GM12878 (cell line): ENCODE results near the gene GET3. TPM values are rescaled to one million over a fixed set of nuclear protein-coding genes. Genes with fewer than 3 reads are reported as not detected.

Source experiments
- ATAC-seq: fragments of 200-7000 bp; cut with Tn5 transposase; 3 replicates; pipeline ENCODE4 v1.9.1; 2020; ENCODE audit warnings: mild to moderate bottlenecking, moderate library complexity
- BruUV-seq: library from RNA; stranded (reverse); fragments of 400-500 nt; replicated peaks from 2 replicates; lab custom pipeline; 2021; lab: Mats Ljungman, UMichigan
- CTCF ChIA-PET: fragments of 300-600 bp; sonication (Branson Sonifier 250); formaldehyde crosslinking; extraction: SDS; loops from one replicate; lab custom pipeline; 2021; ENCODE audit warnings: inconsistent platforms; lab: Yijun Ruan, JAX
- POLR2A ChIA-PET: fragments of 350-600 bp; formaldehyde crosslinking; extraction: SDS; loops from one replicate; lab custom pipeline; 2021; ENCODE audit warnings: inconsistent platforms; lab: Charles Lee
- RAD21 ChIA-PET: fragments of 300-600 bp; sonication (Branson Sonifier 250); formaldehyde crosslinking; loops from one replicate; lab custom pipeline; 2023; ENCODE audit warnings: antibody characterized with exemption; ENCODE audit not compliant: unreplicated experiment; lab: Charles Lee
- SMC1A ChIA-PET: fragments of 300-600 bp; sonication (Branson Sonifier 250); formaldehyde crosslinking; loops from one replicate; lab custom pipeline; 2023; ENCODE audit not compliant: unreplicated experiment, uncharacterized antibody; lab: Charles Lee
- DNase-seq: peaks from one replicate; pipeline ENCODE4 v3.0.0-alpha.2; 2011; ENCODE audit warnings: low read depth, low spot score
- FAIRE-seq: peaks from 3 replicates; lab custom pipeline; 2011; peaks lifted over from hg19 to GRCh38; lab: Jason Lieb, UNC
- H2AFZ ChIP-seq: 2 replicates; pipeline ENCODE4 v1.6.0; 2011; ENCODE audit warnings: low read depth, low read length, control low read depth; ENCODE audit not compliant: control insufficient read depth
- H3K27ac ChIP-seq: 2 replicates; pipeline ENCODE4 v1.5.1; 2011; ENCODE audit warnings: control low read depth; ENCODE audit not compliant: control insufficient read depth, insufficient read depth
- H3K27me3 ChIP-seq, 2 experiments: replicated peaks in 1 of 2; 2 replicates each; pipeline versions ENCODE4 v1.6.0 to v1.6.1; 2011; ENCODE audit warnings: low read length in 1 of 2; ENCODE audit not compliant: control insufficient read depth in 2 of 2, insufficient read depth in 2 of 2
- H3K36me3 ChIP-seq, 2 experiments: 2 replicates each; pipeline ENCODE4 v1.5.1; 2011; ENCODE audit warnings: low read length in 1 of 2; ENCODE audit not compliant: control insufficient read depth in 2 of 2, insufficient read depth in 2 of 2
- H3K4me1 ChIP-seq: 2 replicates; pipeline ENCODE4 v1.6.1; 2011; ENCODE audit warnings: mild to moderate bottlenecking, low read length, moderate library complexity, mixed read lengths; ENCODE audit not compliant: control insufficient read depth, insufficient read depth
- H3K4me2 ChIP-seq: 2 replicates; pipeline ENCODE4 v1.6.0; 2011; ENCODE audit warnings: control low read depth; ENCODE audit not compliant: control insufficient read depth, insufficient read depth
- H3K4me3 ChIP-seq: fragments of 200-600 bp; sonication (generic); 2 replicates; pipeline ENCODE4 v1.5.1; 2016
- H3K79me2 ChIP-seq: 2 replicates; pipeline ENCODE4 v1.6.0; 2011; ENCODE audit warnings: low read length; ENCODE audit not compliant: control insufficient read depth, insufficient read depth
- H3K9ac ChIP-seq: 2 replicates; pipeline ENCODE4 v1.8.0; 2011; ENCODE audit warnings: low read length, control low read depth, mixed read lengths; ENCODE audit not compliant: control insufficient read depth, insufficient read depth
- H3K9me3 ChIP-seq: replicated peaks from 3 replicates; pipeline ENCODE4 v1.5.1; 2011; ENCODE audit warnings: mild to moderate bottlenecking, low read length; ENCODE audit not compliant: control insufficient read depth, insufficient read depth
- H4K20me1 ChIP-seq: 2 replicates; pipeline ENCODE4 v1.6.0; 2011; ENCODE audit not compliant: control insufficient read depth, insufficient read depth
- CREM ChIP-seq: IDR thresholded peaks from 2 replicates; pipeline ENCODE4 v1.6.1; 2014; ENCODE audit warnings: antibody characterized with exemption, low read depth
- CTCF ChIP-seq, 3 experiments: IDR thresholded peaks in 2 of 3; conservative IDR thresholded peaks in 1 of 3; 2 replicates each; pipeline ENCODE4 v1.5.1; 2011; ENCODE audit warnings: low read depth in 3 of 3, low read length in 3 of 3, mild to moderate bottlenecking in 3 of 3, control low read depth in 2 of 3, moderate library complexity in 2 of 3, inconsistent platforms in 1 of 3, mixed read lengths in 1 of 3; ENCODE audit not compliant: control insufficient read depth in 2 of 3, insufficient read depth in 1 of 3; ENCODE audit errors: extremely low read depth in 1 of 3
- EGR1 ChIP-seq, 2 experiments: IDR thresholded peaks; 1 replicate in 1 of 2; 2 replicates in 1 of 2; pipeline ENCODE4 v1.6.1; 2011 to 2012; ENCODE audit warnings: low read depth in 2 of 2, low read length in 2 of 2, borderline replicate concordance in 1 of 2, mild to moderate bottlenecking in 1 of 2, moderate library complexity in 1 of 2
- IKZF1 ChIP-seq: fragments of 450-650 bp; conservative IDR thresholded peaks from 2 replicates; pipeline ENCODE4 v1.6.1; 2017; ENCODE audit warnings: antibody characterized with exemption, mild to moderate bottlenecking
- IRF4 ChIP-seq: IDR thresholded peaks from 2 replicates; pipeline ENCODE4 v1.6.1; 2011; ENCODE audit warnings: low read depth, low read length
- MXI1 ChIP-seq: fragments of 150-350 bp; IDR thresholded peaks from 2 replicates; pipeline ENCODE4 v1.6.1; 2011; ENCODE audit warnings: low read depth, mild to moderate bottlenecking, inconsistent platforms, low read length, improper control_type of control experiment
- POLR2A ChIP-seq: IDR thresholded peaks from 2 replicates; pipeline ENCODE4 v1.6.1; 2011; ENCODE audit warnings: low read depth, mild to moderate bottlenecking, low read length
- POLR2AphosphoS5 ChIP-seq: IDR thresholded peaks from 2 replicates; pipeline ENCODE4 v1.6.1; 2011; ENCODE audit warnings: mild to moderate bottlenecking, low read length, inconsistent platforms
- PRDM15 ChIP-seq: fragments of 450-650 bp; formaldehyde crosslinking; IDR thresholded peaks from 2 replicates; pipeline ENCODE4 v1.4.0; 2020; ENCODE audit warnings: mild to moderate bottlenecking, moderate library complexity
- RUNX3 ChIP-seq: IDR thresholded peaks from 2 replicates; pipeline ENCODE4 v1.6.1; 2012; ENCODE audit warnings: low read length, inconsistent platforms
- SIX5 ChIP-seq: IDR thresholded peaks from 2 replicates; pipeline ENCODE4 v1.6.1; 2011; ENCODE audit warnings: mild to moderate bottlenecking, low read depth, low read length, moderate library complexity; ENCODE audit not compliant: severe bottlenecking
- SMARCA5 ChIP-seq: fragments of 450-650 bp; IDR thresholded peaks from 2 replicates; pipeline ENCODE4 v1.6.1; 2017; ENCODE audit warnings: mild to moderate bottlenecking
- WRNIP1 ChIP-seq: IDR thresholded peaks from 2 replicates; pipeline ENCODE4 v1.6.1; 2011; ENCODE audit warnings: low read depth, low read length, improper control_type of control experiment, borderline replicate concordance
- YY1 ChIP-seq: IDR thresholded peaks from 2 replicates; pipeline ENCODE4 v1.6.1; 2011; ENCODE audit warnings: low read depth, mild to moderate bottlenecking, low read length
- WGBS: methylation state at CpG from one replicate; pipeline ENCODE4 v1.1.6; 2016; ENCODE audit warnings: low lambda C conversion rate; ENCODE audit not compliant: insufficient replicate concordance, insufficient coverage; ENCODE audit errors: missing lambda C conversion rate; 5-methylcytosine and 5-hydroxymethylcytosine counted together
- in situ Hi-C: fragments of 300-500 bp; cut with MboI; formaldehyde crosslinking; loops from 9 replicates; pipeline ENCODE4 v1.14.3; 2018; ENCODE audit warnings: mixed read lengths
- intact Hi-C: fragments of 100-400 bp; cut with micrococcal nuclease; formaldehyde crosslinking; loops from one replicate; pipeline ENCODE4 v1.14.2; 2022; ENCODE audit not compliant: unreplicated experiment
- polyA plus RNA-seq, 11 experiments: library from polyadenylated mRNA; depleted of rRNA in 4 of 11; unstranded in 6 of 11; stranded (reverse) in 5 of 11; fragments of >200 nt; fragmentation: Nextera tagmentation in 4 of 11; fragmentation: Illumina TruSeq in 1 of 11; extraction: Ambion mirVana in 4 of 11; extraction: Trizol in 1 of 11; gene quantifications; 1 replicate in 1 of 11; 2 replicates in 10 of 11; pipeline versions ENCODE4 v1.2.1 to v1.2.3, GENCODE V29; 2011 to 2016; ENCODE audit warnings: inconsistent platforms in 2 of 11, missing spikeins in 2 of 11, low read depth in 1 of 11
- total RNA-seq, 4 experiments: library from RNA; depleted of rRNA in 3 of 4; stranded (reverse); fragments of >200 nt in 3 of 4; fragmentation: Illumina TruSeq in 1 of 4; extraction: Trizol in 1 of 4; gene quantifications; 2 replicates each; pipeline versions ENCODE4 v1.2.1 to v1.2.3, GENCODE V29; 2013 to 2021

The GET3 gene
- total and polyA plus RNA-seq, 10 of the 15 experiments (the other 5 are each of a cell fraction or from before 2014, with no cell fraction given) = 14.5 to 144 (median 97.2) TPM

GRCh38 chr19:12733369-12734214, 3.7 kb upstream of the GET3 start:
- in situ Hi-C loops = no loop called here
- Histone ChIP-seq H3K36me3 (peaks cover 20 to 22% of the 10 kb centered on the region in 2 experiments; a peak in 3 of 4 replicates), H3K27ac (peak overlapping the region; percentile 95), H3K9me3 (no peaks in the 10 kb centered on the region; the same call in 2 of the 3 replicates), H3K27me3 (no peaks in the 10 kb centered on the region), H3K4me2 (peak overlapping the region; percentile 100), H3K4me3 (peak overlapping the region; percentile 93), H3K79me2 (peaks cover 49% of the 10 kb centered on the region), H2AFZ (0 out of 2 replicates have a peak overlapping the region, but pooled peaks have one; percentile 8), H3K9ac (peak overlapping the region; percentile 89), H3K4me1 (peaks cover 32% of the 10 kb centered on the region), H4K20me1 (peaks cover 11% of the 10 kb centered on the region)
- RAD21 ChIA-PET = interaction anchor here (0.7 to 4.1 kb wide), 6 partner anchors 11 to 63 kb away, joined by 3 to 31 read pairs (median 4); partner anchors contain the start of genes JUNB and TNPO2
- SMC1A ChIA-PET = interaction anchor here (1.0 to 2.8 kb wide), 5 partner anchors 10 to 67 kb away, joined by 3 to 28 read pairs (median 3); partner anchors contain the start of gene TNPO2
- ATAC-seq (peak; percentile 39), FAIRE-seq (peak; percentile 44), DNase-seq (no peak)
- POLR2A ChIA-PET = interaction anchor here (0.5 to 2.4 kb wide), 12 partner anchors 11 to 1317 kb away, joined by 3 to 58 read pairs (median 4); partner anchors contain the start of genes DNASE2, FBXW9 and TNPO2
- WGBS = 1% methylated on average over 15 of the region's 15 CpGs
- peak; percentile 84 for TF ChIP-seq YY1
- 0 out of 2 replicates have a peak, but pooled peaks have one; percentile 77 for TF ChIP-seq WRNIP1
- TF ChIP-seq PRDM15 = no peak
- TF ChIP-seq SMARCA5 = peak; percentile 63; the same call in 1 of the 2 replicates
- peak; percentile 59 to 73 (median 72) for TF ChIP-seq CTCF (IDR thresholded peaks at IDR 0.05 in 2 of 3, conservative IDR thresholded peaks at IDR 0.05 in 1 of 3; ENCODE audit: control insufficient read depth in 2 of 3, extremely low read depth in 1 of 3, insufficient read depth in 1 of 3, low read depth in 3 of 3, low read length in 3 of 3)
- no peak for TF ChIP-seq POLR2A
- peak; percentile 52; the same call in 1 of the 2 replicates for TF ChIP-seq RUNX3
- no peak for TF ChIP-seq CREM
- TF ChIP-seq IKZF1 = 0 out of 2 replicates have a peak, but pooled peaks have one; percentile 19
- peak; percentile 66 for TF ChIP-seq POLR2AphosphoS5
- TF ChIP-seq SIX5 = no peak
- TF ChIP-seq IRF4 = 0 out of 2 replicates have a peak, but pooled peaks have one; percentile 34
- TF ChIP-seq EGR1 (IDR thresholded peaks at IDR 0.05; ENCODE audit: borderline replicate concordance in 1 of 2, low read depth in 2 of 2, low read length in 2 of 2) = peak in 1 of 2 experiments; percentile 80; a peak in 2 of 3 replicates
- TF ChIP-seq MXI1 = peak; percentile 75
- TSS peak; percentile 60 for BruUV-seq
- intact Hi-C loops = no loop called here
- CTCF ChIA-PET = interaction anchor here (0.7 to 4.0 kb wide), 14 partner anchors 8 to 165 kb away, joined by 3 to 30 read pairs (median 6); partner anchors contain the start of genes DHPS, RNASEH2A and TNPO2
